ENCODE measurements around the gene ADGRL3.

Gene ADGRL3

DNA sequence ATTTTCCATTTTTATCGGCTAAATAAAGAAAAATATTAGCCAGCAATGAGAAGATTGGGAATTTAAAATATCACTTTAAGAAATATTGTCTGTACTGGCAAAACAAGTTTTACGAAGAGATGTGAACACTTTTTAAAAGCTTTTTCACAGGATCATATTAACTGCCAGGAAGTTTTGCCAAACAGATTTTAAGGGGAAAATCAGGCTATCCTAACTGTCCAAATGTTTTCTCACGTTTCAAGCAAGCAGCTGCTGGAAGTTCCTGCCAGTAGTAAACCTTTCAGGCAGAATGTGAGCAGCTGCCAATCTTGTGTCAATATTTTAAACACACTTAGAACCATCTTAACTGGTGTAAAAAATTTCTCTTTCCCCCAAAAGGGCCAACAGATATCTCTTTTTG is 101.1 kb downstream of the ADGRL3 start:
- no peak for DNase-seq (ENCODE audit: low read depth)
- TF ChIP-seq, protein P1, sequence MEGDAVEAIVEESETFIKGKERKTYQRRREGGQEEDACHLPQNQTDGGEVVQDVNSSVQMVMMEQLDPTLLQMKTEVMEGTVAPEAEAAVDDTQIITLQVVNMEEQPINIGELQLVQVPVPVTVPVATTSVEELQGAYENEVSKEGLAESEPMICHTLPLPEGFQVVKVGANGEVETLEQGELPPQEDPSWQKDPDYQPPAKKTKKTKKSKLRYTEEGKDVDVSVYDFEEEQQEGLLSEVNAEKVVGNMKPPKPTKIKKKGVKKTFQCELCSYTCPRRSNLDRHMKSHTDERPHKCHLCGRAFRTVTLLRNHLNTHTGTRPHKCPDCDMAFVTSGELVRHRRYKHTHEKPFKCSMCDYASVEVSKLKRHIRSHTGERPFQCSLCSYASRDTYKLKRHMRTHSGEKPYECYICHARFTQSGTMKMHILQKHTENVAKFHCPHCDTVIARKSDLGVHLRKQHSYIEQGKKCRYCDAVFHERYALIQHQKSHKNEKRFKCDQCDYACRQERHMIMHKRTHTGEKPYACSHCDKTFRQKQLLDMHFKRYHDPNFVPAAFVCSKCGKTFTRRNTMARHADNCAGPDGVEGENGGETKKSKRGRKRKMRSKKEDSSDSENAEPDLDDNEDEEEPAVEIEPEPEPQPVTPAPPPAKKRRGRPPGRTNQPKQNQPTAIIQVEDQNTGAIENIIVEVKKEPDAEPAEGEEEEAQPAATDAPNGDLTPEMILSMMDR (IDR thresholded peaks at IDR 0.05; ENCODE audit: insufficient read depth, low read depth, low read length, missing control alignments) = no peak
- H3K4me3 ChIP-seq (ENCODE audit: low read depth, low read length) = no peak overlapping the region

DNA sequence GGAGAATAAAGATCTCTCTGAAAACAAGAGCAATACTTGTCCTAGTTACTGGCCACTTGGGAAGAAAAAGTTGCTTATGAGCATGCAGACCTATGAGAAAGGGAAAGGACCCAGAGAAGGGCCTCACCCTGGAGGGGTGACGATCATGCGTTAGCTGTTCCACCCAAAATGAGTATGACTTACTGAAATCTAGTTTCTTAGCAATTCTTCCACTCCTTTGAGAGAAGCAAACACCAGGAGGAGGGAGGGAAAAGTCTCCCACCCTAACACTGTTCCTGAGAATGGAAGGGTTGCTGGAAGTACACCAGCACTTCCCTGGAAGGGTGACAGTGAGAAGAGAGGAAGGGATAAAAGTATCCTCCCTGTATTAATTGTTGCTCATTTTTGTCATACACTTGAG is 107.9 kb downstream of the ADGRL3 start:
- no peak overlapping the region for H3K4me3 ChIP-seq (ENCODE audit: low read depth, low read length)
- TF ChIP-seq, protein P1 (IDR thresholded peaks at IDR 0.05; ENCODE audit: insufficient read depth, low read depth, low read length, missing control alignments) = no peak
- DNase-seq (ENCODE audit: low read depth) = no peak

DNA sequence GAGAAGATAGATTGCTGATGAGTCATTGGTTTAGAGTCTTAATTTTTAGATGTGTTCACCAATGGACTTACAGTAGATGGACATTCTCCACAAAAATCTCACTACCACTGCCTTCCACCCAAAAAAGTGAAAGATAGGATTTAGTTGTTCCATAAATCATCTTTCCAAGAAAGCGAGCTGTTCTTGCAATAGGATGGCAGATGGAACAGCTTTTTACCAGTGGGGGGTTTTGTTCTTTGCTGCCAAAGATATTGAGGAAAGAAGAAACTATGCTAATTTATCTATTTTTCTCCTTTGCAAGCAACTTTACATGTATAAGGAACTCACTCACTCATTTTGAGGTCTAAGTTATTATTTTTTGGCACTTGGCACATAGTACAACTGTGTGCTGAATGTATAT is 109.5 kb downstream of the ADGRL3 start:
- DNase-seq (ENCODE audit: low read depth) = no peak
- TF ChIP-seq, protein P1 (IDR thresholded peaks at IDR 0.05; ENCODE audit: insufficient read depth, low read depth, low read length, missing control alignments) = no peak

DNA sequence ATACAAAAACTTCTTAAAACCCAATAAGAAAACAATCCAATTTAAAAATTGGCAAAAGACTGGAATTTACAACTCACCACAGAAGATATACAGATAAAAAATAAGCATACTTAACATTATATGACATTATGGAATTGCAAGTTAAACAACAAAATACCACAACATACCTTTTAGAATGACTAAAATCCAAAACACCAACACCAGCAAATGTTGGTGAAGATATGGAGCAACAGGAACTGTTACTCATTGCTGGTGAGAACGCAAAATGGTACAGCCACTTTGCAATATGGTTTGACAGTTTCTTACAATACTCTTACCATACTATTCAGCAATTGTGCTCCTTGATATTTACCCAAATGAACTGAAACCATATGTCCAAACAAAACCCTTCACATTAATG is 112.4 kb downstream of the ADGRL3 start:
- TF ChIP-seq, protein P1 (IDR thresholded peaks at IDR 0.05; ENCODE audit: insufficient read depth, low read depth, low read length, missing control alignments) = no peak
- no peak for DNase-seq (ENCODE audit: low read depth)
- H3K4me3 ChIP-seq (ENCODE audit: low read depth, low read length) = no peak overlapping the region

More for the DNA sequence above, 109.5 kb downstream of the ADGRL3 start:
- no peak overlapping the region for H3K4me3 ChIP-seq (ENCODE audit: low read depth, low read length)

DNA sequence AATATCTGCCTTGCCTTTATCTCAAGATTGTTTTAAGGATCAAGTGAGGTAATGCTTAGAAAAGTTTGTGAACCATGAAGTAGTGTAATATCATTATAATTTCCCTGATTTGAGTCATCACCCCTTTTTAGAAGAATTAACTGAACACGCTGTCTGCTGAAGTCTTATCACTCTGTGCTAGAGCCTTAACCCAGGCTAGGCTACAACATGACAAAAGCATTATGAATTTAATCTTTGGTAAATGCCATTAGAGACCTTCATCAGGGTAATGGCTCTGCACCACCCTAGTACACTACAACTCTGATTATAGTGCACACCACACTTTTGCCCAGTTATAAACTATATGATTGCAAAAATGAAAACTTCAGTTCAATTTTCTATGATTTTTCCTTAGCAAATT is 118.3 kb downstream of the ADGRL3 start:
- TF ChIP-seq, protein P1 (IDR thresholded peaks at IDR 0.05; ENCODE audit: insufficient read depth, low read depth, low read length, missing control alignments) = no peak
- DNase-seq (ENCODE audit: low read depth) = no peak
- no peak overlapping the region for H3K4me3 ChIP-seq (ENCODE audit: low read depth, low read length)

DNA sequence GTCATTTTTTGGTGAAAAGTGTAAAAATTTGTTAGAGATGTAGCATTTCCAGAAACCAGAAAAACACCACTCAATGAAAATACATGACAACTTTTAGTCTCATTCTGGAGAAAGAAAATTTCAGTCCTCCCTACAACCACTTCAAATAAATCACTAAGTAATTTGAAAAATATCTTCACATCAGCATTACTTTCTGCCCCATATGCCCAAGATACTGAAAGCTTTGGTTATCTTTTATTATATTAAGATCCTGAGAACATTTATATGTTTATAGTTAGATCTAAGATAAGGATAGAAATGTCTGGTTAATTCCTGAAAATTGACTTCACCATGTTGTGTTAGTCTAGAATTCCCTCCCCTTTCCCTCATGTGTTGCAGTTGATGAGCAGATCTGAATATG is 119.0 kb downstream of the ADGRL3 start:
- DNase-seq (ENCODE audit: low read depth) = no peak
- H3K4me3 ChIP-seq (ENCODE audit: low read depth, low read length) = no peak overlapping the region
- TF ChIP-seq, protein P1 (IDR thresholded peaks at IDR 0.05; ENCODE audit: insufficient read depth, low read depth, low read length, missing control alignments) = no peak

DNA sequence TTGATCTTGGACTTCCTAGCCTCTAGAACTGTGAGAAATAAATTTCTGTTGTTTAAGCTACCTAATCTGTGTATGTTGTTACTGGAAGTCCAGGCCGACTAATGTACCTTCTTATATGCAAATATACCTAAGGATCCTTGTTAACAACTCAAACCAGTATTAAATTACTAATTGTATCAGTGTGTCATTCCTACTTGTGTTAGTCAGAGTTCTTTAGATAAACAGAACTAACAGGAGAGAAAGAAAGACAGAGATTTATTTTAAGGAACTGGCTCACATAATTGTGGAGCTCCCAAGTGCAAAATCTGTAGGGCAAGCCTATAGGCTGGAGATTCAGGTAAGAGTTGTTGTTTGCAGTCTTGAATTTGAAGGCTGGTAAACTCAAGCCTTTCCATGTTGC is 120.0 kb downstream of the ADGRL3 start:
- DNase-seq (ENCODE audit: low read depth) = no peak
- TF ChIP-seq, protein P1 (IDR thresholded peaks at IDR 0.05; ENCODE audit: insufficient read depth, low read depth, low read length, missing control alignments) = no peak
- no peak overlapping the region for H3K4me3 ChIP-seq (ENCODE audit: low read depth, low read length)
